OCI-LY7 (cell line): ENCODE measurements around the gene DMRTA1. TPM values are rescaled to one million over a fixed set of nuclear protein-coding genes. Genes with fewer than 3 reads are reported as not detected.

ENCODE experiments used
- Bru-seq: library from RNA; stranded (reverse); fragments of 400-500 nt; gene quantifications from one replicate; lab custom pipeline; 2021; lab: Mats Ljungman, UMichigan
- BruChase-seq, 2 experiments: library from RNA; stranded (reverse); fragments of 400-500 nt; gene quantifications; one replicate each; lab custom pipeline; 2021; lab: Mats Ljungman, UMichigan
- BruUV-seq: library from RNA; stranded (reverse); fragments of 400-500 nt; replicated peaks from 2 replicates; lab custom pipeline; 2021; lab: Mats Ljungman, UMichigan
- CTCF ChIA-PET: fragments of 300-600 bp; sonication (Branson Sonifier 250); formaldehyde crosslinking; loops from one replicate; lab custom pipeline; 2022; ENCODE audit warnings: antibody characterized with exemption; ENCODE audit not compliant: unreplicated experiment; lab: Charles Lee
- POLR2A ChIA-PET: fragments of 300-600 bp; sonication (Branson Sonifier 250); formaldehyde crosslinking; loops from one replicate; lab custom pipeline; 2022; ENCODE audit warnings: antibody characterized with exemption; lab: Charles Lee
- DNase-seq: peaks from one replicate; pipeline ENCODE4 v3.0.0-alpha.2; 2015; ENCODE audit warnings: low spot score
- H2AFZ ChIP-seq: fragments of 200-600 bp; sonication (generic), shearing (Covaris generic); 2 replicates; pipeline ENCODE4 v1.6.1; 2014; ENCODE audit warnings: mild to moderate bottlenecking, antibody characterized with exemption, low read length, moderate library complexity
- H3K27ac ChIP-seq: fragments of 200-600 bp; sonication (generic); 2 replicates; pipeline ENCODE4 v1.5.1; 2014; ENCODE audit warnings: mixed run types, low read depth, mild to moderate bottlenecking, moderate library complexity, low read length, inconsistent platforms; ENCODE audit not compliant: poor library complexity, severe bottlenecking
- H3K36me3 ChIP-seq: fragments of 200-600 bp; sonication (generic); 2 replicates; pipeline ENCODE4 v1.6.1; 2014; ENCODE audit warnings: mild to moderate bottlenecking, antibody characterized with exemption, low read length, moderate library complexity, mixed read lengths; ENCODE audit not compliant: insufficient read depth
- H3K4me1 ChIP-seq: fragments of 200-600 bp; sonication (generic); 2 replicates; pipeline ENCODE4 v1.5.1; 2014; ENCODE audit warnings: mild to moderate bottlenecking, low read length; ENCODE audit not compliant: insufficient read depth, poor library complexity, severe bottlenecking
- H3K4me2 ChIP-seq: fragments of 200-600 bp; sonication (generic); 2 replicates; pipeline ENCODE4 v1.6.1; 2014; ENCODE audit warnings: mild to moderate bottlenecking, low read length
- H3K4me3 ChIP-seq: fragments of 200-600 bp; sonication (generic); 2 replicates; pipeline ENCODE4 v1.5.1; 2014; ENCODE audit warnings: mild to moderate bottlenecking, low read depth, low read length; ENCODE audit not compliant: poor library complexity, severe bottlenecking
- H3K79me2 ChIP-seq: fragments of 200-600 bp; sonication (generic); 2 replicates; pipeline ENCODE4 v1.6.1; 2016; ENCODE audit warnings: low read depth, mild to moderate bottlenecking, low read length, moderate library complexity, mixed read lengths; ENCODE audit not compliant: insufficient read depth
- H3K9me2 ChIP-seq: fragments of 200-600 bp; sonication (generic); 2 replicates; pipeline ENCODE4 v1.6.1; 2016; ENCODE audit warnings: mild to moderate bottlenecking, low read length, mixed read lengths; ENCODE audit not compliant: insufficient read depth
- H3K9me3 ChIP-seq: fragments of 200-600 bp; sonication (generic); 2 replicates; pipeline ENCODE4 v1.6.1; 2014; ENCODE audit warnings: mild to moderate bottlenecking, mixed run types, low read length, mixed read lengths
- H4K20me1 ChIP-seq: fragments of 200-600 bp; sonication (generic); 2 replicates; pipeline ENCODE4 v1.6.1; 2014; ENCODE audit warnings: mild to moderate bottlenecking, antibody characterized with exemption, low read length, moderate library complexity, mixed read lengths; ENCODE audit not compliant: insufficient read depth
- EZH2phosphoT487 ChIP-seq: fragments of 200-600 bp; sonication (generic); IDR thresholded peaks from 2 replicates; pipeline ENCODE4 v1.6.1; 2018; ENCODE audit warnings: low read depth, borderline replicate concordance, mild to moderate bottlenecking, mixed run types, antibody characterized with exemption, low read length, moderate library complexity, mixed read lengths
- intact Hi-C: fragments of 100-400 bp; cut with micrococcal nuclease; formaldehyde crosslinking; loops from one replicate; pipeline ENCODE4 v1.10.0; 2022; ENCODE audit not compliant: unreplicated experiment
- long read RNA-seq: library from polyadenylated mRNA; stranded (forward); transcript quantifications from one replicate; pipeline ENCODE4 v2.0.0, GENCODE V29; 2022
- total RNA-seq, 2 experiments: library from RNA; depleted of rRNA in 1 of 2; stranded (reverse); fragments of >200 nt in 1 of 2; shearing (Covaris generic) in 1 of 2; gene quantifications; 2 replicates each; pipeline ENCODE4 v1.2.3, GENCODE V29; 2014 to 2022
- TF ChIP-seq, protein P1 (sequence below): fragments of 200-600 bp; sonication (generic); conservative IDR thresholded peaks from 2 replicates; pipeline ENCODE4 v1.5.1; 2014; ENCODE audit warnings: mild to moderate bottlenecking, antibody characterized with exemption, low read length, moderate library complexity, mixed read lengths

DMRTA1 gene, protein sequence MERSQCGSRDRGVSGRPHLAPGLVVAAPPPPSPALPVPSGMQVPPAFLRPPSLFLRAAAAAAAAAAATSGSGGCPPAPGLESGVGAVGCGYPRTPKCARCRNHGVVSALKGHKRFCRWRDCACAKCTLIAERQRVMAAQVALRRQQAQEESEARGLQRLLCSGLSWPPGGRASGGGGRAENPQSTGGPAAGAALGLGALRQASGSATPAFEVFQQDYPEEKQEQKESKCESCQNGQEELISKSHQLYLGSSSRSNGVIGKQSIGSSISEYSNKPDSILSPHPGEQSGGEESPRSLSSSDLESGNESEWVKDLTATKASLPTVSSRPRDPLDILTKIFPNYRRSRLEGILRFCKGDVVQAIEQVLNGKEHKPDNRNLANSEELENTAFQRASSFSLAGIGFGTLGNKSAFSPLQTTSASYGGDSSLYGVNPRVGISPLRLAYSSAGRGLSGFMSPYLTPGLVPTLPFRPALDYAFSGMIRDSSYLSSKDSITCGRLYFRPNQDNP
- total RNA-seq (2014; rRNA removed; shearing (Covaris generic)) (0.05 TPM in 1 of 2 replicates, not detected in the other), total RNA-seq (2022) (not detected in 2 replicates), Bru-seq, nascent RNA (not detected), BruChase-seq, experiment 1, labeled RNA remaining after a 6-hour chase (percentile 10 among the genes with signal in this experiment), BruChase-seq, experiment 2, labeled RNA remaining after a 2-hour chase (not detected)
- long read RNA-seq: 0 reads

DNA sequence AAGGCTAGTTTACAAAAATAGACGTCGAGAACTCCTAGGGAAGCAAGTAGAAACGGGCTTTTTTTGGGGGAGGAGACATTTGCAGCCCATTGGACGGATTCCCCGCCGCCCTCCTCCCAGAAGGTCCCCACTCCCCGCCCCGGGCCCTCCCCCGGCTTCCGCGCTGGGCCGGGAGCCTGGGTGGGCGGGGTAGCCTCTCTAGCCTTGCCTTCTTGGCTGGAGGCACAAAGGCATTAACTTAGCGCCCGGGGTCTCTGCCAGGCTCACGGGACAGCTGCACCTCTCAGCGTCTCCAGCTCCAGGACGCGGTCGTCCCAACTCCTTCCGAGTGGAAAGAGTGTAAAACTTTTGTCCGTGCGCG lies at the start of gene DMRTA1:
Gene DMRTA1 (plus strand): TSS at position 236 of the 361 bp plus-strand sequence. CDS start 242 bp downstream, outside the sequence.
- CTCF ChIA-PET: no interaction called here
- POLR2A ChIA-PET: no interaction called here
- BruUV-seq: no TSS peak

DNA sequence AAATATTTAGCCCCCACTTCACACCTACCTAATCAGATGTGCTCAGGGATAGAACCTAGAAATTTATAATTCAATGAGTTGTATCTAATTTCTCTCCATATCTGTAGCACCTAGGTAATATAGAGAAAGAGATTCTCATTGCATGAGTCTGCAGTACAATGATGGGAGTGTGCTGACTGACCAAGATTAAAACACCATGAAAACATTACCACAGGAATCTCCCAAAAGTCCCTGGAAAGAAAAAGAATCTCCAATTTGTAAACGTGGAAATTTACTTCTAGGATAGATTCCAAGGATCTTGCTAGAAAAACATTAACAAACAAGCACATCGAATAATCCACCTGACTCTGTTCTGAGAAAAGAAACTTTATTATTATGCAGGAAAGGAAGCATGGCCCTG lies 45.0 kb upstream of the DMRTA1 start:
- DNase-seq: no peak
- no peaks in the 10 kb centered on the region for H3K79me2 ChIP-seq
- ChIA-PET CTCF (no interaction called here), POLR2A (no interaction called here)
- BruUV-seq: no TSS peak
- no peak overlapping the region for H3K27ac ChIP-seq
- intact Hi-C loops: no loop called here
- no peak overlapping the region for H2AFZ ChIP-seq
- H3K4me3 ChIP-seq: no peak overlapping the region
- H3K9me2 ChIP-seq: no peaks in the 10 kb centered on the region
- H4K20me1 ChIP-seq: no peaks in the 10 kb centered on the region
- no peaks in the 10 kb centered on the region for H3K9me3 ChIP-seq
- H3K4me2 ChIP-seq: no peak overlapping the region
- TF ChIP-seq EZH2phosphoT487: no peak
- TF ChIP-seq, protein P1, sequence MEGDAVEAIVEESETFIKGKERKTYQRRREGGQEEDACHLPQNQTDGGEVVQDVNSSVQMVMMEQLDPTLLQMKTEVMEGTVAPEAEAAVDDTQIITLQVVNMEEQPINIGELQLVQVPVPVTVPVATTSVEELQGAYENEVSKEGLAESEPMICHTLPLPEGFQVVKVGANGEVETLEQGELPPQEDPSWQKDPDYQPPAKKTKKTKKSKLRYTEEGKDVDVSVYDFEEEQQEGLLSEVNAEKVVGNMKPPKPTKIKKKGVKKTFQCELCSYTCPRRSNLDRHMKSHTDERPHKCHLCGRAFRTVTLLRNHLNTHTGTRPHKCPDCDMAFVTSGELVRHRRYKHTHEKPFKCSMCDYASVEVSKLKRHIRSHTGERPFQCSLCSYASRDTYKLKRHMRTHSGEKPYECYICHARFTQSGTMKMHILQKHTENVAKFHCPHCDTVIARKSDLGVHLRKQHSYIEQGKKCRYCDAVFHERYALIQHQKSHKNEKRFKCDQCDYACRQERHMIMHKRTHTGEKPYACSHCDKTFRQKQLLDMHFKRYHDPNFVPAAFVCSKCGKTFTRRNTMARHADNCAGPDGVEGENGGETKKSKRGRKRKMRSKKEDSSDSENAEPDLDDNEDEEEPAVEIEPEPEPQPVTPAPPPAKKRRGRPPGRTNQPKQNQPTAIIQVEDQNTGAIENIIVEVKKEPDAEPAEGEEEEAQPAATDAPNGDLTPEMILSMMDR: no peak
- no peaks in the 10 kb centered on the region for H3K4me1 ChIP-seq
- H3K36me3 ChIP-seq: no peaks in the 10 kb centered on the region

More for the DNA sequence above, at the start of gene DMRTA1:
- Histone ChIP-seq H3K27ac (no peak within 1 kb of the TSS), H3K79me2 (no peaks in the 10 kb centered on the region), H3K4me1 (no peaks in the 10 kb centered on the region), H3K4me2 (no peak within 1 kb of the TSS), H3K36me3 (no peaks in the 10 kb centered on the region), H3K9me2 (0 out of 2 replicates have a peak, but pooled peaks cover 2% of the 10 kb centered on the region), H3K9me3 (no peaks in the 10 kb centered on the region), H2AFZ (no peak within 1 kb of the TSS), H4K20me1 (no peaks in the 10 kb centered on the region), H3K4me3 (no peak within 1 kb of the TSS)
- no peak for TF ChIP-seq EZH2phosphoT487
- TF ChIP-seq, protein P1: no peak
- DNase-seq: no peak
- intact Hi-C loops: loop anchor here (10.0 kb wide), 1 partner anchor 958 kb away; no protein-coding TSS in a partner anchor
